ENCODE results near the gene P2RY1. TPM values are rescaled to one million over a fixed set of nuclear protein-coding genes. Genes with fewer than 3 reads are reported as not detected.
A peak's percentile ranks its signal among the peaks of the same experiment; 100 is the strongest.
"Not testable (repeated sequence)": the region's sequence is repeated elsewhere in the genome, so short reads cannot be mapped to it uniquely, and the experiment has no call there.

P2RY1 gene
- polyA plus RNA-seq, 4 donors = 3.2 to 4.3 (median 3.3) TPM

GRCh38 chr3:152835601-152836102, 721 bp downstream of the P2RY1 start:
- DNase-seq (ENCODE audit: low read depth in 4 of 4, low spot score in 3 of 4) = peak in 1 of 4 donors; percentile 31

DNA sequence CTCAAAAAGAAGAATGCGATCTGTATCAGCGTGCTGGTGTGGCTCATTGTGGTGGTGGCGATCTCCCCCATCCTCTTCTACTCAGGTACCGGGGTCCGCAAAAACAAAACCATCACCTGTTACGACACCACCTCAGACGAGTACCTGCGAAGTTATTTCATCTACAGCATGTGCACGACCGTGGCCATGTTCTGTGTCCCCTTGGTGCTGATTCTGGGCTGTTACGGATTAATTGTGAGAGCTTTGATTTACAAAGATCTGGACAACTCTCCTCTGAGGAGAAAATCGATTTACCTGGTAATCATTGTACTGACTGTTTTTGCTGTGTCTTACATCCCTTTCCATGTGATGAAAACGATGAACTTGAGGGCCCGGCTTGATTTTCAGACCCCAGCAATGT, 1.3 kb downstream of the P2RY1 start:
- DNase-seq (ENCODE audit: low read depth in 4 of 4, low spot score in 3 of 4) = no peak

GRCh38 chr3:152839511-152839910, 4.6 kb downstream of the P2RY1 start:
- DNase-seq (ENCODE audit: low read depth in 4 of 4, low spot score in 3 of 4) = no peak

DNA sequence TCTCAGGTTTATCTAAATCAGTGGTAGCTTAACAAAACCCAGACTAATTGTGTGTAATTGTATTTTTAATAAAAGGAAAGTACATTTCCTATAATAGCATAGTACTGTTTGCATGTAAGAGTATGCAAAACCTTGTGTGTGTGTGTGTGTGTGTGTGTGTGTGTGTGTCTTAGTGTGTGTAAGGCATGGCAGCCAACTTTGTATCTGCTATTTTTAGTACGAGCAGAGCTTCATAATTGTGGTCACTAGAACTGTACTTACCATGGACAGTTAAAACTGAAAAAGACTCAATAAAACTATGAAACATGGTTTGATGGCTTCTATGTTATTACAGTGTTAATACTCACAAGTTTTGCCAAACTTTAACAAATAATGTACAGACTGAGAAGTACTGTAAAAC, 6.2 kb downstream of the P2RY1 start:
- DNase-seq (ENCODE audit: low read depth in 4 of 4, low spot score in 3 of 4) = no peak

DNA sequence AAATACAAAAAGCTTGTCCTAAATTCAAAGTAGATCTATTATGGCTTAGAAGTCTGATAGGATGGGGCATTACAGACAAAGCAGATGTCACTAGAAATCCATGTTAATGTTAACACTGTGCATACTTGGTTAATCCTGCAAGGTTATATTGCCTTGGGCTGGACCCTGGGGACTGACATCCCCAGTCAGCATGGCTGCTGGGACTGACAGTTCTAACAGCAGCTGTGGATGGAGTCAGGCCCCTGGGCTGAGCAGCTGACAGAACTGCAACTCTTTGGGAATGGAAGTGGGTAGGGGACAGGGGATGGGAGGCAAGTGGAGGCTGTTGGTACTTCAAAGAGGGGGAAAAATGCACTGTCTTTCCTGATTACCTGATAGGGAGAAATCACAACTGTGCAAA, 7.5 kb downstream of the P2RY1 start:
- no peak for DNase-seq (ENCODE audit: low read depth in 4 of 4, low spot score in 3 of 4)

- DNase-seq (ENCODE audit: low read depth in 4 of 4, low spot score in 3 of 4) = no peak
Observed at GRCh38 chr3:152843955-152844354, 9.0 kb downstream of the P2RY1 start.

GRCh38 chr3:152846572-152847202, 11.8 kb downstream of the P2RY1 start:
- DNase-seq (ENCODE audit: low read depth in 4 of 4, low spot score in 3 of 4) = not testable (repeated sequence)

- not testable (repeated sequence) for DNase-seq (ENCODE audit: low read depth in 4 of 4, low spot score in 3 of 4)
Observed at GRCh38 chr3:152847599-152847998, 12.7 kb downstream of the P2RY1 start.

GRCh38 chr3:152849996-152850578, 15.2 kb downstream of the P2RY1 start:
- no peak for DNase-seq (ENCODE audit: low read depth in 4 of 4, low spot score in 3 of 4)

- DNase-seq (ENCODE audit: low read depth in 4 of 4, low spot score in 3 of 4) = no peak
Observed at GRCh38 chr3:152853196-152853595, 18.3 kb downstream of the P2RY1 start.

DNA sequence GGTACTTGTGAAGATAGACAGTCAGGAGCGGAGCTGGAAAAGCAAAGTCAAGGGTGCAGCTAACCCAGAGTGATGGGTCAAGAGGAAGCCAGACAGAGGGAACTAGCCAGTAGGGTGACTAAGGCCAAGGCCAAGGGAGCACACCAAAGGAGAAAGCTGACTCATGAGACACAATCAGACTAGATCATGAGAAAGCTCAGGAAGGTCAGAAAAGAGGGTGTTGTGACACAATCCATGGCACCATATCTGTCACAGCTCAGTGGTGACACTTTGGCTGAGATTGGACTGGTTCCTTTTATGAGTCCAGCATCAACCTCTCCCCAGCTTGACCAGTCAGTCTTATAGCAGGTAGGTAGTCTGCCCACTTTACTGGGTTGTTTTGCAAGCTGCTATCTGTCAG, 22.2 kb downstream of the P2RY1 start:
- no peak for DNase-seq (ENCODE audit: low read depth in 4 of 4, low spot score in 3 of 4)

GRCh38 chr3:152858170-152858800, 23.4 kb downstream of the P2RY1 start:
- no peak for DNase-seq (ENCODE audit: low read depth in 4 of 4, low spot score in 3 of 4)

GRCh38 chr3:152860736-152861135, 25.8 kb downstream of the P2RY1 start:
- DNase-seq (ENCODE audit: low read depth in 4 of 4, low spot score in 3 of 4) = no peak

GRCh38 chr3:152865668-152866245, 30.8 kb downstream of the P2RY1 start:
- no peak for DNase-seq (ENCODE audit: low read depth in 4 of 4, low spot score in 3 of 4)

GRCh38 chr3:152870027-152870426, 35.1 kb downstream of the P2RY1 start:
- no peak for DNase-seq (ENCODE audit: low read depth in 4 of 4, low spot score in 3 of 4)

- not testable (repeated sequence) for DNase-seq (ENCODE audit: low read depth in 4 of 4, low spot score in 3 of 4)
Observed at GRCh38 chr3:152873314-152873713, 38.4 kb downstream of the P2RY1 start.

DNA sequence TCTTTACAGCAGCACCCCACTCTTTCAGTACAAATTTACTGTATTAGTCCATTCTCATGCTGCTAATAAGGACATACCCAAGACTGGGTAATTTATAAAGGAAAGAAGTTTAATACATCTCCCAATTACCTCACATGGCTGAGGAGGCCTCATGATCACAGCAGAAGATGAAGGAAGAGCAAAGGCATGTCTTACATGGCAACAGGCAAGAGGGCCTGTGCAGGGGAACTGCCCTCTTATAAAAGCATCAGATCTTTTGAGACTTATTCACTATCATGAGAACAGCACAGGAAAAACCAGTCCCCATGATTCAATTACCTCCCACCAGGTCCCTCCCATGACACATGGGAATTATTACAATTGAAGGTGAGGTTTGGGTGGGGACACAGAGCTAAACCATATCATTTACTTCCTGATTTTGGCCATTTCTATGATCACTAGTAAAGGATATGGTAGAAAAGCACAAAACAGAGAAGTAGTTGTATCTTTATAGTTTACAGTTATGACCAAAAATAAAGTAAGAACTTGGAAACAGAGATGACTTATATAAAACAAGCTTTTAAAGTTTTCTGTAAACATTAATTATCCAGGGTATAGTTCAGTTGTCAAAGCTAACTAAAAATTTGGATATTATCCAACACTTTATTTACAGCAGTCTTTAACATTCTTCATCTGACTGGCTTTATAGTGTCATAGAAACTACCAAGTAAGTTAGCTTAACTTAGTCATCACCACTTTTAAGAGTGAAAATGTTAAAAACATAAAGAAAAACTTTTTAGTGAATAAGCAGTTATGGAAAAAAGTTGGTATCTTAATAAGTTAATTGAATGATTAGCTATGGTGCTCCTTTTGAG, 40.2 kb downstream of the P2RY1 start:
- no peak for DNase-seq (ENCODE audit: low read depth in 4 of 4, low spot score in 3 of 4)

DNA sequence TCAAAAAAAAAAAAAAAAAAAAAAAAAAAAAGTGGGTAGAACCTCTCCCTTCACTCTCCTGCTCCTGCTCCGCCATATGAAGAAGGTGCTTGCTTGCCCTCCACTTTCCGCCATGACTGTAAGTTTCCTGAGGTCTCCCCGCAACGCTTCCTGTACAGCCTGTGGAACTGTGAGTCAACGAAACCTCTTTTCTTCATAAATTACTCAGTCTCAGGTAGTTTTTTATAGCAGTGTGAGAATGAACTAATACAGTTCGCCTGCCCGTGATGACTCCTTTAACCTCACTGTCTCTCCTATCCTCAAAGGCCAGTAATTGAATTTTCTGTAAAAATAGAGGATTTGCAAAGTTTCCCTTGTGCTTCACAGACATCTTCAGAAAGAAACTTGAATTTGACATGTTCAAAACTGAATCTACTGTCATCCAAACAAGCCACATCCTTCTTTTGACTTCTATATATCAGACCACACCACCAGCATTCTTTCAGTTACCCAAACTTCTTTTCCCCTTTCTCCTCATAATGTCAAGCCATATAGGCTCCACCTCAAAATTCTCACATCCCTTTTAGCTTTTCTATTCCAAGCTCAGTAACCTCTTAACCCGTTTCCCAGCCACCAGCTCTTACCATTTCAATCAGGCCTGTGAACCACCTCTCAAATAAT, 44.3 kb downstream of the P2RY1 start:
- no peak for DNase-seq (ENCODE audit: low read depth in 4 of 4, low spot score in 3 of 4)

GRCh38 chr3:152879790-152880174, 44.9 kb downstream of the P2RY1 start:
- DNase-seq (ENCODE audit: low read depth in 4 of 4, low spot score in 3 of 4) = no peak

DNA sequence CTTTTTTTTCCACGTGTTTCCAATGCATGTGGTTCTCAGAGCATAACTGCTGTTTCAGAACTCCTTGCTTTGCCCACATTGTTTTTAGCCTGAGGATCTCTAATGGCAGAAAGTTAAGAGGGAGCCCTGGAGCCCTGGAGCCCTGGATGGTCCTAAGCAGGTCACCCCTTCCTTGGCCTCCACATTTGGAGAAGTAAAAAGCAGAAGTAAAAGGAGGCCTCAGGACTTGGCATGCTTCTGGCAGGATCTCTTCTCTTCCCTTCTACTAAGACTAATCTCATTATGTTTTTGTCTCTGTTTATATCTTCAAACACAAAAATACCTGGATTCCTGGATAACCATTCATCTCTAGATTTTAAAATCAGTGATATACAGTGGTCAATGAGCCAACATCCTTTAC, 50.1 kb downstream of the P2RY1 start:
- no peak for DNase-seq (ENCODE audit: low read depth in 4 of 4, low spot score in 3 of 4)

All from right renal pelvis (tissue), 4 donors.